HUES6 (cell line): Measurements from ENCODE around the gene RADX.

ENCODE experiments used
- H3K27ac ChIP-seq: 2 replicates; pipeline ENCODE4 v1.7.0; 2013; ENCODE audit warnings: low read depth, mild to moderate bottlenecking, low read length, inconsistent platforms
- H3K27me3 ChIP-seq: 2 replicates; pipeline ENCODE4 v1.6.1; 2013; ENCODE audit warnings: low read length; ENCODE audit not compliant: control insufficient read depth, insufficient read depth
- H3K36me3 ChIP-seq: 2 replicates; pipeline ENCODE4 v1.6.1; 2013; ENCODE audit warnings: low read length; ENCODE audit not compliant: control insufficient read depth, insufficient read depth
- H3K4me1 ChIP-seq: 2 replicates; pipeline ENCODE4 v1.6.1; 2013; ENCODE audit warnings: low read length; ENCODE audit not compliant: control insufficient read depth, insufficient read depth
- H3K4me3 ChIP-seq: 2 replicates; pipeline ENCODE4 v1.5.1; 2013; ENCODE audit warnings: low read depth, low read length
- H3K9ac ChIP-seq: one replicate; pipeline ENCODE4 v1.6.1; 2013; ENCODE audit warnings: mild to moderate bottlenecking, low read length
- H3K9me3 ChIP-seq: 2 replicates; pipeline ENCODE4 v1.6.1; 2013; ENCODE audit warnings: low read depth, low read length; ENCODE audit not compliant: control insufficient read depth, insufficient read depth

Gene RADX

GRCh38 chrX:106611679-106612392, at the start of gene RADX:
Gene RADX (plus strand): TSS chrX:106611978. CDS start chrX:106612081, 103 bp downstream.
- no peaks in the 10 kb centered on the region for H3K9me3 ChIP-seq
- peak within 1 kb of the TSS; percentile 77 for H3K4me3 ChIP-seq
- H3K36me3 ChIP-seq = no peaks in the 10 kb centered on the region
- peaks cover 12% of the 10 kb centered on the region for H3K4me1 ChIP-seq
- peaks cover 38% of the 10 kb centered on the region for H3K27me3 ChIP-seq
- H3K27ac ChIP-seq = no peak within 1 kb of the TSS
- H3K9ac ChIP-seq = peak within 1 kb of the TSS; percentile 55

GRCh38 chrX:106564986-106565385, 46.8 kb upstream of the RADX start:
- Histone ChIP-seq H3K36me3 (no peaks in the 10 kb centered on the region), H3K9ac (no peak overlapping the region), H3K4me1 (no peaks in the 10 kb centered on the region), H3K27ac (no peak overlapping the region), H3K4me3 (no peak overlapping the region), H3K9me3 (no peaks in the 10 kb centered on the region), H3K27me3 (peaks cover 23% of the 10 kb centered on the region)

- Histone ChIP-seq H3K4me1 (no peaks in the 10 kb centered on the region), H3K9ac (no peak overlapping the region), H3K4me3 (no peak overlapping the region), H3K36me3 (no peaks in the 10 kb centered on the region), H3K9me3 (no peaks in the 10 kb centered on the region), H3K27ac (no peak overlapping the region), H3K27me3 (peaks cover 23% of the 10 kb centered on the region)
Measured at GRCh38 chrX:106566362-106566761, 45.4 kb upstream of the RADX start.

GRCh38 chrX:106581856-106582255, 29.9 kb upstream of the RADX start:
- Histone ChIP-seq H3K27ac (no peak overlapping the region), H3K9me3 (peaks cover 17% of the 10 kb centered on the region), H3K27me3 (no peaks in the 10 kb centered on the region; the same call in 1 of the 2 replicates), H3K4me1 (no peaks in the 10 kb centered on the region), H3K9ac (no peak overlapping the region), H3K36me3 (no peaks in the 10 kb centered on the region), H3K4me3 (no peak overlapping the region)

- no peaks in the 10 kb centered on the region for H3K36me3 ChIP-seq
- H3K27me3 ChIP-seq = no peaks in the 10 kb centered on the region; the same call in 1 of the 2 replicates
- no peak overlapping the region for H3K9ac ChIP-seq
Measured at GRCh38 chrX:106585478-106585877, 26.3 kb upstream of the RADX start.

GRCh38 chrX:106588801-106589200, 23.0 kb upstream of the RADX start:
- Histone ChIP-seq H3K4me1 (no peaks in the 10 kb centered on the region), H3K27ac (no peak overlapping the region; the same call in 1 of the 2 replicates)

More at GRCh38 chrX:106585478-106585877, 26.3 kb upstream of the RADX start:
- Histone ChIP-seq H3K4me3 (no peak overlapping the region), H3K4me1 (no peaks in the 10 kb centered on the region), H3K9me3 (no peaks in the 10 kb centered on the region), H3K27ac (no peak overlapping the region)

GRCh38 chrX:106599411-106599810, 12.4 kb upstream of the RADX start:
- H3K36me3 ChIP-seq = no peaks in the 10 kb centered on the region
- no peaks in the 10 kb centered on the region; the same call in 1 of the 2 replicates for H3K27me3 ChIP-seq
- no peak overlapping the region for H3K9ac ChIP-seq
- H3K9me3 ChIP-seq = no peaks in the 10 kb centered on the region
- H3K4me1 ChIP-seq = no peaks in the 10 kb centered on the region
- H3K27ac ChIP-seq = no peak overlapping the region
- no peak overlapping the region for H3K4me3 ChIP-seq

More at GRCh38 chrX:106588801-106589200, 23.0 kb upstream of the RADX start:
- Histone ChIP-seq H3K9me3 (no peaks in the 10 kb centered on the region), H3K9ac (no peak overlapping the region), H3K4me3 (no peak overlapping the region), H3K36me3 (no peaks in the 10 kb centered on the region), H3K27me3 (peaks cover 3% of the 10 kb centered on the region; the same call in 1 of the 2 replicates)

GRCh38 chrX:106606571-106606970, 5.2 kb upstream of the RADX start:
- no peaks in the 10 kb centered on the region for H3K9me3 ChIP-seq
- H3K9ac ChIP-seq = no peak overlapping the region
- no peak overlapping the region for H3K4me3 ChIP-seq
- H3K27me3 ChIP-seq = peaks cover 14% of the 10 kb centered on the region; the same call in 1 of the 2 replicates
- no peak overlapping the region for H3K27ac ChIP-seq
- H3K36me3 ChIP-seq = no peaks in the 10 kb centered on the region
- H3K4me1 ChIP-seq = no peaks in the 10 kb centered on the region

- H3K9me3 ChIP-seq = no peaks in the 10 kb centered on the region
- H3K4me1 ChIP-seq = peaks cover 5% of the 10 kb centered on the region; the same call in 1 of the 2 replicates
- H3K36me3 ChIP-seq = no peaks in the 10 kb centered on the region
- no peak overlapping the region for H3K27ac ChIP-seq
- H3K4me3 ChIP-seq = no peak overlapping the region
- H3K9ac ChIP-seq = no peak overlapping the region
- peaks cover 25% of the 10 kb centered on the region for H3K27me3 ChIP-seq
Measured at GRCh38 chrX:106608016-106608415, 3.8 kb upstream of the RADX start.

GRCh38 chrX:106611317-106611678, 480 bp upstream of the RADX start:
- no peaks in the 10 kb centered on the region for H3K9me3 ChIP-seq
- H3K9ac ChIP-seq = no peak overlapping the region
- peak overlapping the region; percentile 77 for H3K4me3 ChIP-seq
- H3K4me1 ChIP-seq = peaks cover 12% of the 10 kb centered on the region
- H3K36me3 ChIP-seq = no peaks in the 10 kb centered on the region
- no peak overlapping the region for H3K27ac ChIP-seq
- peaks cover 38% of the 10 kb centered on the region for H3K27me3 ChIP-seq

- Histone ChIP-seq H3K9me3 (no peaks in the 10 kb centered on the region), H3K9ac (peak overlapping the region; percentile 55), H3K36me3 (no peaks in the 10 kb centered on the region), H3K27me3 (peaks cover 38% of the 10 kb centered on the region), H3K27ac (no peak overlapping the region), H3K4me3 (peak overlapping the region; percentile 77), H3K4me1 (peaks cover 12% of the 10 kb centered on the region)
Measured at GRCh38 chrX:106612393-106612763, 600 bp downstream of the RADX start.
